Measurements from ENCODE around the gene ANGEL2. TPM values are rescaled to one million over a fixed set of nuclear protein-coding genes. Genes with fewer than 3 reads are reported as not detected.

ANGEL2 gene
- total RNA-seq, 1 donor from 2014 or later: 55.2 TPM

DNA sequence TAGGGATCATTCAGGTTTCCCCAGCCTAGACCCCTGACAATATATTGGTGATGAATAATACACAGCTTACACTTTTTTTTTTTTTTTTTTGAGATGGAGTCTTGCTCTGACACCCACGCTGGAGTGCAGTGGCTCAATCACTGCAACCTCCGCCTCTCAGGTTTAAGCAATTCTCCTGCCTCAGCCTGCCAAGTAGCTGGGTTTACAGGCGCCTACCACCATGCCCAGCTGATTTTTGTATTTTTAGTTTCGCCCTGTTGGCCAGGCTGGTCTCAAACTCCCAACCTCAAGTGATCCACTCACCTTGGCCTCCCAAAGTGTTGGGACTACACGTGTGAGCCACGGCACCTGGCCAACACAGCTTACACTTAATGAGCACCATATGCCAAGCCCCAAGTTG, 58.1 kb downstream of the ANGEL2 start:
- intact Hi-C loops (cut with DNase I): no loop called here
- H3K9me3 ChIP-seq: no peaks in the 10 kb centered on the region
- no peak overlapping the region for H3K27ac ChIP-seq
- TF ChIP-seq, protein P1, sequence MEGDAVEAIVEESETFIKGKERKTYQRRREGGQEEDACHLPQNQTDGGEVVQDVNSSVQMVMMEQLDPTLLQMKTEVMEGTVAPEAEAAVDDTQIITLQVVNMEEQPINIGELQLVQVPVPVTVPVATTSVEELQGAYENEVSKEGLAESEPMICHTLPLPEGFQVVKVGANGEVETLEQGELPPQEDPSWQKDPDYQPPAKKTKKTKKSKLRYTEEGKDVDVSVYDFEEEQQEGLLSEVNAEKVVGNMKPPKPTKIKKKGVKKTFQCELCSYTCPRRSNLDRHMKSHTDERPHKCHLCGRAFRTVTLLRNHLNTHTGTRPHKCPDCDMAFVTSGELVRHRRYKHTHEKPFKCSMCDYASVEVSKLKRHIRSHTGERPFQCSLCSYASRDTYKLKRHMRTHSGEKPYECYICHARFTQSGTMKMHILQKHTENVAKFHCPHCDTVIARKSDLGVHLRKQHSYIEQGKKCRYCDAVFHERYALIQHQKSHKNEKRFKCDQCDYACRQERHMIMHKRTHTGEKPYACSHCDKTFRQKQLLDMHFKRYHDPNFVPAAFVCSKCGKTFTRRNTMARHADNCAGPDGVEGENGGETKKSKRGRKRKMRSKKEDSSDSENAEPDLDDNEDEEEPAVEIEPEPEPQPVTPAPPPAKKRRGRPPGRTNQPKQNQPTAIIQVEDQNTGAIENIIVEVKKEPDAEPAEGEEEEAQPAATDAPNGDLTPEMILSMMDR (IDR thresholded peaks at IDR 0.05): no peak
- TF ChIP-seq POLR2AphosphoS5 (IDR thresholded peaks at IDR 0.05; ENCODE audit: insufficient read depth in 1 of 2, low read depth in 1 of 2) (no peak), POLR2A (IDR thresholded peaks at IDR 0.05) (no peak)
- no peak overlapping the region for H3K4me3 ChIP-seq
- no peaks in the 10 kb centered on the region for H3K27me3 ChIP-seq
- no peaks in the 10 kb centered on the region for H3K36me3 ChIP-seq
- H3K4me1 ChIP-seq: peaks cover under 1% of the 10 kb centered on the region
- no peak for DNase-seq (ENCODE audit: extremely low spot score in 2 of 2)

DNA sequence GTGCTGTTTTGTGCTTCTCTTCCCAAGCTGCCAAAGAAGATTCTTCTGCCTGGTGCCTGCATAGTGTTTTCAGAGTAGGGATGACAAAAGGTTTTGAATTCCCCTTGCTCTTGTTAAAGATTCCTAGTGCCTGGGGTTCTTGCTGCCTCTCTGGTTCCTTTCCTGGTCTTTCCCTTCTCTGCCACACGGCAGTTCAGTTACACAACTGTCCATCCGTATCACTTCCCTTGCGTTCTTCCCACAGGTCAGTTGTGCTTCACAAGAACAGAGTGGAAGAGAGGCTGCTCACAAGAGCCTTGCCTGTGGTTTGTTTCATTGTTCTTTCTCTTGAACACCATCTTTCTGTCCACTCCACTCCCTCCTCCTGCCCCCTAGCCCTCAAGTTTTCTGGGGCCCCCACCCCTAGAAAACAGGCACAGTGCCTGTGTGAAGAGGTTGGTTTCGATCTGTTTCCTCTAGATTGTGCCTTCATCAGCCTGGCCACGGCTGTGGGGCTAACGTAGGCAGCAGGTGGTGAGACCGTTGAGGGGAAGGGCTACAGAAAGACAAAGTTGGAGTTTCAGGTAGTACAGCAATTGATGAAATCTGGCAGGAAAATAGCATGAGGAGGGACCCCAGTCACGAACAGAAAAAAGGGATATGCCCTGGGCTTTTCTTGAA, 59.6 kb downstream of the ANGEL2 start:
- TF ChIP-seq POLR2AphosphoS5 (IDR thresholded peaks at IDR 0.05; ENCODE audit: insufficient read depth in 1 of 2, low read depth in 1 of 2) (no peak), POLR2A (IDR thresholded peaks at IDR 0.05) (no peak)
- TF ChIP-seq, protein P1 (IDR thresholded peaks at IDR 0.05): no peak
- Histone ChIP-seq H3K9me3 (no peaks in the 10 kb centered on the region), H3K4me1 (peaks cover 13% of the 10 kb centered on the region), H3K36me3 (no peaks in the 10 kb centered on the region), H3K27me3 (no peaks in the 10 kb centered on the region), H3K27ac (no peak overlapping the region), H3K4me3 (no peak overlapping the region)
- intact Hi-C loops (cut with DNase I): no loop called here
- DNase-seq (ENCODE audit: extremely low spot score in 2 of 2): no peak

DNA sequence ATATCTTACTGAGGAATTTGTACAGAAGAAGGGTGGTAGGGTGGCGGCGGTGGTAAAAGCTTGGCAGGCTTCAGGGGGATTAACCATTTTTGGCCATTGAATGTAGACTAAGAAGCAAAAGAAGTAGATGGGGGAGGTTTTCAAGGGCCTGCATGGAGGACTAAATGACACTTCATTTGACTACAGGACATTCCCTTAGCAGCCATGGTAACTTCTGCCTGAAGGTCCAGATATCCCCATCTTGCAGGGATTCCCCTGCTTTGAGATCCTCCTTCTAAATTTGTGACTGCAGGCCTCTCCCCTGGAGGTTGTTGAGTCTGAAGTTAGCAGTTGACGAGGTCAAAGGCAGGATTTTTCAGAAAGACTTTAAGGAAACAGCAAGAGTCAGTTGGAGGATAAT, 60.6 kb downstream of the ANGEL2 start:
- Histone ChIP-seq H3K36me3 (no peaks in the 10 kb centered on the region), H3K27ac (no peak overlapping the region)
- no peak for DNase-seq (ENCODE audit: extremely low spot score in 2 of 2)

DNA sequence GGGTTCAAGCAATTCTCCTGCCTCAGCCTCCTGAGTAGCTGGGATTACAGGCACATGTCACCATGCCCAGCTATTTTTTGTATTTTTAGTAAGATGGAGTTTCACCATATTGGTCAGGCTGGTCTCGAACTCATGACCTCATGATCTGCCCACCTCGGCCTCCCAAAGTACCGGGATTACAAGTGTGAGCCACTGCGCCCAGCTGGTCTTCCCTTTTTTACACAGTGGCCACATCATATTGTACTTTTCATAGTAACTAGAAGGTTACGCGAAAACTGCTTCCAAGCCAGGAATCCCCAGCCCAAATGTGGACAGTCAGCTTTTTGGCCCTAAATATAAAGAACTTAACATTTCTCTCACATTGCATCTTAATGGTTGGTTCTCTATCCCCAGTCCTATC, 61.2 kb downstream of the ANGEL2 start:
- no peak overlapping the region for H3K27ac ChIP-seq

More for the DNA sequence above, 60.6 kb downstream of the ANGEL2 start:
- Histone ChIP-seq H3K9me3 (no peaks in the 10 kb centered on the region), H3K4me1 (peaks cover 20% of the 10 kb centered on the region), H3K27me3 (no peaks in the 10 kb centered on the region), H3K4me3 (no peak overlapping the region)
- intact Hi-C loops (cut with DNase I): no loop called here
- TF ChIP-seq POLR2A (IDR thresholded peaks at IDR 0.05) (no peak), POLR2AphosphoS5 (IDR thresholded peaks at IDR 0.05; ENCODE audit: insufficient read depth in 1 of 2, low read depth in 1 of 2) (no peak)
- TF ChIP-seq, protein P1 (IDR thresholded peaks at IDR 0.05): no peak

DNA sequence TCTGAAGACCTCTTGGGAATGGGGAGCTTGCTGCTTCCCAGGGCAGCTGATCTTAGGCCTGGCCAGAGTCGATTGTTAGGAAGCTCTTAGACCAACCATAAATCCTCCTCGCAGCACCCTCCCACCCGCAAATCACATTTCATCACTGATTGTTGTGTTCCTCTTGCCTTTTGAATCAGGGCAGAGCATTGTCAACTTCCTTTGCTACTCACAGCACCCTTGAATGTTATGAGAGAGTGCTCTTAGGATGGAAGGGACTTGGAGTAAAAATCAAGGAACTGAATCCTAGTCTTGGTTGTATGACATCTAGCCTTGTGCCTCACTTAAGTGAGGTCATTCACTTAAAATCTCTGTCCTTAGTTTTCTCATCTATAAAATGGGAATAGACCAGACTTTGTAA, 62.3 kb downstream of the ANGEL2 start:
- no peak overlapping the region for H3K4me3 ChIP-seq
- H3K9me3 ChIP-seq: no peaks in the 10 kb centered on the region
- H3K36me3 ChIP-seq: no peaks in the 10 kb centered on the region
- H3K27ac ChIP-seq: no peak overlapping the region
- no peak for DNase-seq (ENCODE audit: extremely low spot score in 2 of 2)
- peaks cover 27% of the 10 kb centered on the region for H3K4me1 ChIP-seq
- intact Hi-C loops (cut with DNase I): no loop called here
- TF ChIP-seq POLR2A (IDR thresholded peaks at IDR 0.05): no peak
- no peaks in the 10 kb centered on the region for H3K27me3 ChIP-seq

More for the DNA sequence above, 61.2 kb downstream of the ANGEL2 start:
- no peak for TF ChIP-seq POLR2AphosphoS5 (IDR thresholded peaks at IDR 0.05; ENCODE audit: insufficient read depth in 1 of 2, low read depth in 1 of 2)
- no peak for TF ChIP-seq POLR2A (IDR thresholded peaks at IDR 0.05)
- no peak for DNase-seq (ENCODE audit: extremely low spot score in 2 of 2)
- Histone ChIP-seq H3K4me1 (peaks cover 26% of the 10 kb centered on the region), H3K27me3 (no peaks in the 10 kb centered on the region), H3K4me3 (no peak overlapping the region), H3K9me3 (no peaks in the 10 kb centered on the region), H3K36me3 (no peaks in the 10 kb centered on the region)
- intact Hi-C loops (cut with DNase I): no loop called here

DNA sequence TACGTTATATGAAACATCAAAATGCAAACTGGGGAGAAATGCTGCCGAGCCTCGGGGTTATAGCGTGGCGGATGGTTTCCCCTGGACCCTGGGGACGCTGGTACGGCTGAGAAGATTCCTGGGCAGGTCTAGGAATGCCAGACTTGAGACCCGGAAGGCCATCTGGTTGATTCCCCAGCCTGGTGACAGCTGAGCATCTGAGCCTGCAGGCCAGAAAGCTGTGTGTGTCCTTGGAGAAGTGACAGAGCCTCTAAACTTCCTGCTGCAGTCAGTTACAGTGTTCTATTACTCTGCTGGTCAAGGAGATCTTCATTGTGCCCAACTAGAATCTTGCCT, 63.1 kb downstream of the ANGEL2 start:
- Histone ChIP-seq H3K36me3 (no peaks in the 10 kb centered on the region), H3K27me3 (no peaks in the 10 kb centered on the region), H3K9me3 (no peaks in the 10 kb centered on the region), H3K27ac (no peak overlapping the region), H3K4me3 (no peak overlapping the region), H3K4me1 (peaks cover 27% of the 10 kb centered on the region)
- no peak for DNase-seq (ENCODE audit: extremely low spot score in 2 of 2)
- intact Hi-C loops (cut with DNase I): no loop called here
- TF ChIP-seq POLR2A (IDR thresholded peaks at IDR 0.05): no peak
- no peak for TF ChIP-seq POLR2AphosphoS5 (IDR thresholded peaks at IDR 0.05; ENCODE audit: insufficient read depth in 1 of 2, low read depth in 1 of 2)
- TF ChIP-seq, protein P1 (IDR thresholded peaks at IDR 0.05): no peak
